ENCODE data around the gene PKIG.

DNA sequence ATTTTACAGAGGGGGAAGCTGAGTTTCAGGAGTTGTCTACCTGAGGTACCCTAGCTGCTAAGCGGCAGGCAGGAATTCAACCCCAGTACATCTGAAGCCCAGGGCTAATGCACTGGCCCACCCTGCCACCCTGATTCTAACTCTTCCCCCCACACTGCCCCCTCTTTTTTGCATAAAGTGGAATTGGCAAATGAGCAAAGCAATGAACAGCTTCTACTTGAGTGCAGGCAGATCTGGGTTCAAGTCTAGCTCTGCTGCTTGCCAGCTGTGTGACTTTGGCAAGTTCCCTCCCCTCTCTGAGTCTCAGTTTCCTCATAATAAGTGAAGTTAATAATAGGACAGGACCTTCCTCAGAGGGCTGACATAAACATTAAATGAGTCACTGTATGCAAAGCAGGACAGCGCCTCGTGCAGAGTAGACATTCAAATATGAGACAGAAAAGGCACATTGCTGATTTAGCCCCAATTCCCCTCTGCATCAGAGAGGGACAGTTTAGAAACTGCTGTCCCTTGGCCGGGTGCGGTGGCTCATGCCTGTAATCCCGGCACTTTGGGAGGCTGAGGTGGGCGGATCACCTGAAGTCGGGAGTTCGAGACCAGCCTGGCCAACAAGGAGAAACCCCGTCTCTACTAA is 64.4 kb downstream of the PKIG start:
- no peak for TF ChIP-seq POLR2A (IDR thresholded peaks at IDR 0.05; ENCODE audit: low read depth, low read length)
- TF ChIP-seq POLR2AphosphoS5 (IDR thresholded peaks at IDR 0.05; ENCODE audit: low read depth, low read length) = no peak
- TF ChIP-seq SPI1 (IDR thresholded peaks at IDR 0.05; ENCODE audit: low read depth, low read length) = 0 out of 2 replicates have a peak, but pooled peaks have one; percentile 14
- TF ChIP-seq TAF1 (IDR thresholded peaks at IDR 0.05; ENCODE audit: low read depth, low read length) = no peak

Measured in GM12891 (cell line).